H54 (cell line): ENCODE results near the gene TLR3.

ENCODE experiments used
- DNase-seq: peaks from one replicate; pipeline ENCODE4 v3.0.0; 2011; ENCODE audit warnings: low spot score, mixed read lengths; ENCODE audit not compliant: insufficient read length
- FAIRE-seq: peaks from 3 replicates; lab custom pipeline; 2011; peaks lifted over from hg19 to GRCh38; lab: Jason Lieb, UNC
- POLR2A ChIP-seq: IDR thresholded peaks from 2 replicates; pipeline ENCODE4 v1.6.1; 2011; ENCODE audit warnings: low read depth, mild to moderate bottlenecking, low read length

The TLR3 gene

DNA sequence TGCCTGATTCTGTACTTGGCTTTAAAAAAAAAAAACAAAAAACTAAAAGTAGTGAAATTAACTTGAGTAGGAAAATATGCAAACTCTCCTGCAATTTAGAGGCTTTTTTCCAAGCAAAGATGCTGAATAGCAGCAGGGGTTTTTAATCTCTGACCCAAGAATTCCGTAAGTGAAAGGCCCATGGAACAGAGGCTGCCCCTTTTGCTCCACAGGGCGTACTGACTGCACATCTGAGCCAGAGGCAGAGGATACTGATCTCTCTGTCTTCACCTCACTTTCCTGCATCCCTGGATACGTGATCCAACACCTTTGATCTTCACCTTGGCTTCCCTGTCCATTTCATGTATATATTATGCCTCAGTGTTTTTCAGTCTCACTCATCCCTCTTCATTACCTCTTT lies 39.4 kb downstream of the TLR3 start:
- TF ChIP-seq POLR2A, result no peak
- FAIRE-seq (no peak), DNase-seq (no peak)

DNA sequence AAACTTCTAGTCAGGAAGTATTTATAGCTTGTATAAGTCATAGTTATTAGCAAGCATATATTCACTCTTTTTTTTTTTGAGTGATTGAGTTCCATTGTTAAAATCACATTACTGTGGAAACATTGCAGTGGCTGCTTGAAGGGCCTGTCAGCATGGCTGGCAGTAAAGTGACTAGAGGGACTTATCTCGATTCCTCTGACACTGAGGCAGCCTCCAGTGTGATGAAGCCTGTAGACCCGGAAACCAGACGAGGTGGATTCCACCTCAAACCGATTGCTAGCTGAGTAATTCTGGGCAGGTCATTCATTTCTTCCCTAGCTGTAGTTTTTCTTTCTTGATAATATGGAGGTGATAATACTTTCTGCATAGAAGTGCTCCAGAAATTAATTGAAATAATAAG lies 40.3 kb downstream of the TLR3 start:
- DNase-seq, result no peak
- TF ChIP-seq POLR2A, result no peak
- FAIRE-seq, result no peak

DNA sequence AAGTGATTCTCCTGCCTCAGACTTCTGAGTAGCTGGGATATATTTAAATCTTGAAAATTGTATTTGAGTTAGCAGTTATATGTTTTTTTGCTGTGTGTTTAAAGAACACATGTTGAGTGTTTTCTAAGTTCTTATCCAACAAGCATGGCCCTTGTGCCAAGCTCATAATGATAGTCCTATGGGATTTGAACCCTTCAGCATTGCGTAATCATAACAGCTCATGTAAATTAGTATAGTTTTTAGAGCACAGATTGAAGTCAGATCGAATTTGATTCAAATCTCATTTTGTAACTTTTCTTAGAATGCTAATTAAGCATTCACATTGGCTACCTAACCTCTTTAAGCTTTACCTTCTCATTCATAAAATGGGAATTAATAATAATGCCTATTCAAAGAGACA lies 47.7 kb downstream of the TLR3 start:
- DNase-seq (no peak), FAIRE-seq (no peak)
- TF ChIP-seq POLR2A, result no peak

DNA sequence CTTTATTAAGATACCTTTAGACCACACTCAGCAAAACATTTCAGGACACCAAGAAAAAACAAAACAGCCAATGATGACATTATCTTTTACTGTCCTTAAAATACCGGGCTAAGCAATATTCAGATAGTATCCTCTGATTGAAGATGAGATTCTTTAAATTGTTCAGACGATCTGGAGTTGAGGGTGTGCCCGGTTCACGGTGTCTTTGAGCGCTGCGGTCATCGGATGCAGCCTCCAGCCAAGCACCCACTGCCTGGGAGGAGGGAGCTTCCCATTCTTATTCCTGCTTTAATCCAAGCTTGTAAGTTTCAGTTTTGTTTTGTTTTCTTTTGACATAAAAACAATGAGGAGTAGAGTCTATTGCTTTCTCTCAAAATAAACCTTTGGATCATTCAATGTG lies 49.6 kb downstream of the TLR3 start:
- DNase-seq (no peak), FAIRE-seq (no peak)
- TF ChIP-seq POLR2A, result no peak

DNA sequence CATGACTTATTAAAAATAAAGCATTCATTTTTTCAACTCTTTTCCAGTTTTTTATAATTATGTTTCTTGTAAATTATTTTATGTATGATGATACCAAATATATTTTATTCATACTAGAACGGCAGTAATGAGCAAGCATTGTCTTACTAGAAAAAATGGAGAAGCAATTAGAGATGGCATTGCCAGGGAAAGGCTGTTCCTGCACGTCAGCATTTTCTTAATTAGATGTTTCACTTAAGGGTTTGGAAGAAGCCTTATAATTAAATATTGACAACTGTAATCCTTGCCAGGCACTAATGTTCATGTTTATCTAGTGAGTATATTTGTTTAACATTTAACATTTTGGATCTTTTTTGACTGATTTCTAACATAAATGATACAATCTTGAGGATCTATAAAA lies 52.1 kb downstream of the TLR3 start:
- no peak for DNase-seq
- TF ChIP-seq POLR2A, result no peak
- no peak for FAIRE-seq

DNA sequence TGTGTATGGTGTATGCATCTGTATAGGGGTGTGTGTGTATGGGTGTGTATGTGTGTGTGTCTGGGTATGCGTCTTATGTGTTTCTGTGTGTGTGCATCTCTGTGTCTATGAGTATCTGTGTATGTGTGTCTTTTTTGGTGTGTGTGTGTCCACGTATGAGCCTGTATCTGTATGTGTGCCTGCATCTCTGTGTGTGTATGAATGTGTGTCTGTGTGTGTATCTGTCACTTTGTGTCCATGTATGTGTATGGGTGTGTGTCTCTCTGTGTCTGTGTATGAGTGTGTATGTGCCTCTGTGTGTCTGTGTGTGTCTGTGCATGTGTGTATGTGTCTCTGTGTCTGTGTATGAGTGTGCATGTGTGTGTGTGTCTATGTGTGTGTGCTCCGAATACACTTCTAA lies 59.9 kb downstream of the TLR3 start:
- DNase-seq, result no peak
- no peak for TF ChIP-seq POLR2A
- no peak for FAIRE-seq

DNA sequence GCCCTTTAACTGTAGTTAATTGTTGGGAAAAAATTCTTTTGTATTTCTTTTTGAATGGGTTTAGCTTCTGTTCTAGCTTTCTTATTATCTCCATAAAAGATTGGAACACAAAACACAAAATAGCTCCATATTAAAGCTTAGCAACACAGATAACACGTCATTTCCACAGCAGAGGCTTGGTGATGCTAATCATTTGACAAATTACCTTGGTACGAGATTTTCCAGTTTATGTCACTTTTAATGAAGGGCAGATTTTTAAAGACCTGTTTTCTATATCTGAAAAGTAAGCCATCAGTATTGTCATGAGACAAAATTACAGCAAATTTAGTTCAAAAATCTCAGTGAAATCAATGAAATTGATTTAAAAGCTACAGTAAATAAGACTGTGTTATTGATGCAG lies 63.0 kb downstream of the TLR3 start:
- DNase-seq (no peak), FAIRE-seq (no peak)
- TF ChIP-seq POLR2A, result no peak

DNA sequence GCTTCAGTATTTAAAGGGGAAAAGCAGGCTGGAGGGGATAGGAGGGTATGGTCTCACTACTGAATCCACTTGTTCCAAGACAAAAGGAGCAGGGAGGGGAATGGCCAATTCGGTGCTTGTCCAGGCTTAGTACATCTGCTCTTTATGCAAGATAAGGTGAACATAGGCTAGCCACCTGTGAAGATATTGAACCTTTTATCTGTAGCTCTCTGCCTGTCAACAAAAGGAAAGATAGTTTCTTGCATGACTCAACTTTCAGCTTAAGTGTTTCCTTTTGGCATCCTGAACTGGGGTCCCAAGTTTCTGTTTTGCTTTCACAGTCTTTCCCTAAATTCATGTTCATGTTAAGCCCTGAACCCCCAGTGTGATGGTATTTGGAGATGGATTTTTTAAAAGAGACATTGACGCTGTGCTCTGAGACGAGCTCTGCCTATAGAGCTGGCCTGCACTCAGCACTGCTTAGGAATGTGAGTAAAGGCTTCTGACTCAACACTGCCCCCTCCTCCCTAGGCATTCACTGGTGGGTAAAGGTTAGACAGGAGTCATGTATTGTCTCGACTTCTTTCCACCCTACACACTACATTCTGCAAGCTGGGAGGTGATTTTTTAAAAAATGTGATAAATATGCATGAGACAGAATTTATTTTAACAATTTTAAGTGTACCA lies 63.8 kb downstream of the TLR3 start:
- DNase-seq (no peak), FAIRE-seq (no peak)
- TF ChIP-seq POLR2A, result no peak

DNA sequence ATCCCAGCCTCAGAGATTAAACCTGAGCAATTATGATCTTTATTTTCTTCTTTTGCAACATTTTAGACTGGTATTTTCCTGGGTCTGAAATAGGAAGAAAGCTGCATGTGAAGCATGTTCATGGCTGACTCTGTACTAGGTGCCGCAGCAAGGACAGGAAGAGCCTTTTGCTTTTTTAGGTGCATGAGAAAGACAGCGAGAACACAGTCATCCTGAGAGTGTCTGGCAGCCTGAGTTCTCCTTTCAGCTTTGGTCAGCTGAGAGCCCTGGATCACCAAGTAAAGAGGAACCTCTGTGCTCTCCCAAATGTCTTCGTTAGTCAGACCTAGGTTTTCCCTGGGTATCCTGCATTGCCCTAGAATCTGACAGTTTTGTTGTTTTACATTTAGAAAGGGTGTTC lies 65.3 kb downstream of the TLR3 start:
- DNase-seq, result no peak
- TF ChIP-seq POLR2A, result no peak
- no peak for FAIRE-seq

DNA sequence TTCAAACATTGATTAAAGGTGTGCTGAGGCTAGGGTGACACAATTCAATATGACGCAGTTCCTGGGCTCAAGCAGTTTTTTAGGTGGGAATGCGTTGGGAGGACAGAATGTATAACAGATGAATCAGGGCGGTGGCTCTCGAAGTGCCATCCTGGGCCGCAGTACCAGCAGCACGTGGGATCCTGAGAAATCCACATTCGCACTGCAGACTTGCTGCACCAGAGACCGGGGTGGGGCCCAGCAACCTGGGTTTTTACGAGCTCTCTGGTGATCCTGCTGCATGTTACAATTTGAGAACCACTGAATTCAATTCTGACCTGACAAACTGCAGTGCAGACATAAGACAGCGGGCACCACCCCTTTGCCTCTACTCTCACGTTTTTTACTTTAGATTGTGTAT lies 65.9 kb downstream of the TLR3 start:
- TF ChIP-seq POLR2A, result no peak
- DNase-seq (no peak), FAIRE-seq (no peak)

DNA sequence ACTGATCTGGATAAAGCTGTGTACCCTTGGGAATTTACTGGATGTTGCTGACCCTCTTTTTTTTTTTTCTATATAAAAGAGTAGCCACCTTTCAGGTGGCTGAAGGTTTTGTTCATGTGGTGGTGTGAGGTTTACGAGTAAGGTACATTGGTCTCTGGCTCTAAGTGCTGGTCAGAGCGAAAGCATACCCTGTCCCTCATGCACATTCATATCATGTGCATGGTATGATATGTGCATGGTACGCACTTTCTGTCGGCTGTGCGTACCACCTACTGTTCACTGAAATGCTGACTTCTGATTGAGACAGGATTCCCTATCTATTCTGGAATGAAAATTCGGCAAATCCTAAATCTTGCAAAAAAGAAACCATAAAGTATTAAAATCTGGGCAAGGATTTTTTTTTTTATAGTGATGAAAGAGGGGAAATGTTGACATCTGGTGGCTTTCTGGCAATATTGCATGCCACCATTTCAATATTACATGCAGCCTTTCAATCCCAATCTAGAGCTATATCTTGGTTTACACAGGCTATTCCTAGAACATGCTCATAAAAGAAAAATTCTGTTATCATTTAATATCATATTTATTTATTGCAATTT lies 68.3 kb downstream of the TLR3 start:
- FAIRE-seq (no peak), DNase-seq (no peak)
- TF ChIP-seq POLR2A, result no peak
